ENCODE results near the gene TUBGCP2. TPM values are rescaled to one million over a fixed set of nuclear protein-coding genes. Genes with fewer than 3 reads are reported as not detected.
"Not testable (repeated sequence)": the region's sequence is repeated elsewhere in the genome, so short reads cannot be mapped to it uniquely, and the experiment has no call there.

The TUBGCP2 gene
- total RNA-seq, 4 donors from 2014 or later: 26.8 to 61.9 (median 44.4) TPM

GRCh38 chr10:133267829-133268228 lies 40.8 kb downstream of the TUBGCP2 start:
- no peak for TF ChIP-seq POLR2A (IDR thresholded peaks at IDR 0.05)
- TF ChIP-seq, protein P1, sequence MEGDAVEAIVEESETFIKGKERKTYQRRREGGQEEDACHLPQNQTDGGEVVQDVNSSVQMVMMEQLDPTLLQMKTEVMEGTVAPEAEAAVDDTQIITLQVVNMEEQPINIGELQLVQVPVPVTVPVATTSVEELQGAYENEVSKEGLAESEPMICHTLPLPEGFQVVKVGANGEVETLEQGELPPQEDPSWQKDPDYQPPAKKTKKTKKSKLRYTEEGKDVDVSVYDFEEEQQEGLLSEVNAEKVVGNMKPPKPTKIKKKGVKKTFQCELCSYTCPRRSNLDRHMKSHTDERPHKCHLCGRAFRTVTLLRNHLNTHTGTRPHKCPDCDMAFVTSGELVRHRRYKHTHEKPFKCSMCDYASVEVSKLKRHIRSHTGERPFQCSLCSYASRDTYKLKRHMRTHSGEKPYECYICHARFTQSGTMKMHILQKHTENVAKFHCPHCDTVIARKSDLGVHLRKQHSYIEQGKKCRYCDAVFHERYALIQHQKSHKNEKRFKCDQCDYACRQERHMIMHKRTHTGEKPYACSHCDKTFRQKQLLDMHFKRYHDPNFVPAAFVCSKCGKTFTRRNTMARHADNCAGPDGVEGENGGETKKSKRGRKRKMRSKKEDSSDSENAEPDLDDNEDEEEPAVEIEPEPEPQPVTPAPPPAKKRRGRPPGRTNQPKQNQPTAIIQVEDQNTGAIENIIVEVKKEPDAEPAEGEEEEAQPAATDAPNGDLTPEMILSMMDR (IDR thresholded peaks at IDR 0.05): no peak
- intact Hi-C loops (cut with DNase I; ENCODE audit: low total_unique reads): no loop called here

DNA sequence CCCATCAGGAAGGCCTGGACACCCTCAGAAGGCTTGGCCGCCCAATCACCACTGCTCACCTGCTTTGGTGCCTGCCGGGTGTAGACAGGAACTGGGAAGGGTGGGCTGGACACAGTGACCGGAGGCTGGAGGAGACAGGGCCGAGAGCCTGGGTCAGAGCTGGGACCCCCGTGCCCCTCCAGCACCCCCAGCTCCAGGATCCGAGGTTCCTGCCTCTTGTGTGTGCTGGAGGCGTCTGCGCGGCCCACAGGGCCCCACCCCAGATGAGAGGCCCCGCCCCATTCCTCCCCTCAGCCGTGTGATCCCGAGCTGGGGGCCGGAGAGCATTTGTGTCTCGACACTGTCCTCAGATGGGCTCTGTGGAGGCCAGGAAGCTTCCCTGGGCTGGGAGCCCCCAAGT lies 41.4 kb downstream of the TUBGCP2 start:
- H3K4me3 ChIP-seq: no peak overlapping the region
- H3K27me3 ChIP-seq: no peaks in the 10 kb centered on the region
- DNase-seq: no peak
- no peak overlapping the region for H3K27ac ChIP-seq
- intact Hi-C loops (cut with DNase I; ENCODE audit: low total_unique reads): no loop called here
- peaks cover 0 to 6% of the 10 kb centered on the region in 2 donors for H3K4me1 ChIP-seq
- no peak for TF ChIP-seq POLR2A (IDR thresholded peaks at IDR 0.05)
- TF ChIP-seq, protein P1 (IDR thresholded peaks at IDR 0.05): no peak
- no peaks in the 10 kb centered on the region for H3K9me3 ChIP-seq
- H3K36me3 ChIP-seq: no peaks in the 10 kb centered on the region

More at GRCh38 chr10:133267829-133268228, 40.8 kb downstream of the TUBGCP2 start:
- Histone ChIP-seq H3K27ac (no peak overlapping the region), H3K27me3 (no peaks in the 10 kb centered on the region), H3K36me3 (no peaks in the 10 kb centered on the region), H3K4me3 (no peak overlapping the region), H3K9me3 (no peaks in the 10 kb centered on the region), H3K4me1 (peaks cover 0 to under 1% of the 10 kb centered on the region in 2 donors)
- DNase-seq: no peak

- H3K9me3 ChIP-seq: no peaks in the 10 kb centered on the region
- TF ChIP-seq POLR2A (IDR thresholded peaks at IDR 0.05): no peak
- TF ChIP-seq, protein P1 (IDR thresholded peaks at IDR 0.05): no peak
- no peak overlapping the region for H3K27ac ChIP-seq
- intact Hi-C loops (cut with DNase I; ENCODE audit: low total_unique reads): no loop called here
- H3K36me3 ChIP-seq: no peaks in the 10 kb centered on the region
- H3K4me1 ChIP-seq: peaks cover 0 to 8% of the 10 kb centered on the region in 2 donors
- DNase-seq: no peak
- H3K27me3 ChIP-seq: no peaks in the 10 kb centered on the region
- no peak overlapping the region for H3K4me3 ChIP-seq
Observed at GRCh38 chr10:133266056-133266795, 42.4 kb downstream of the TUBGCP2 start.

DNA sequence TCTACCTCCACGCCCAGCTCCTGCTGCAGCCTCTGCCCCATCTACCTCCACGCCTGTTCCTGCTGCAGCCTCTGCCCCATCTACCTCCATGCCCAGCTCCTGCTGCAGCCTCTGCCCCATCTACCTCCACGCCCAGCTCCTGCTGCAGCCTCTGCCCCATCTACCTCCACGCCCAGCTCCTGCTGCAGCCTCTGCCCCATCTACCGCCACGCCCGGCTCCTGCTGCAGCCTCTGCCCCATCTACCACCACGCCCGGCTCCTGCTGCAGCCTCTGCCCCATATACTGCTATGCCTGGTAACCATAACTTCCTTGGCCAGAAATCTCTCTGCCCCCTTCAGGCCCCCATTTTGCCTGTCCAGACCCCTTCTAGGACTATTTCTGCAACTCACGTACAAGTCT lies 43.6 kb downstream of the TUBGCP2 start:
- intact Hi-C loops (cut with DNase I; ENCODE audit: low total_unique reads); H3K27me3 ChIP-seq: not testable (repeated sequence)

DNA sequence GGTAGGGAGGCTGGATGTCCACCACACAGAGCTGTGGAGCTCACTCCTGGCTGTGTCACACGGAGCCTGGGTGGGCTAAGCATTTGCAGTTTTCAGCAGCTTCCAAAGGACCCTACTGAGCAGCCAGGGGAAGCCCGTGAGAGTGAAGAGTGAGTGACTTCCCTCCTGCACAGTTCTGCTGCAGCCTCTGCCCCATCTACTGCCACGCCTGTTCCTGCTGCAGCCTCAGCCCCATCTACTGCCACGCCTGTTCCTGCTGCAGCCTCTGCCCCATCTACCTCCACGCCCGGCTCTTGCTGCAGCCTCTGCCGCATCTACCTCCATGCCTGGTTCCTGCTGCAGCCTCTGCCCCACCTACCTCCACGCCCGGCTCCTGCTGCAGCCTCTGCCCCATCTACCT lies 44.2 kb downstream of the TUBGCP2 start:
- no peak for TF ChIP-seq POLR2A (IDR thresholded peaks at IDR 0.05)
- TF ChIP-seq, protein P1 (IDR thresholded peaks at IDR 0.05): no peak
- Histone ChIP-seq H3K4me1 (peaks cover 0 to 8% of the 10 kb centered on the region in 2 donors), H3K9me3 (no peaks in the 10 kb centered on the region), H3K27ac (no peak overlapping the region), H3K4me3 (no peak overlapping the region), H3K27me3 (no peaks in the 10 kb centered on the region), H3K36me3 (no peaks in the 10 kb centered on the region)
- no peak for DNase-seq
- intact Hi-C loops (cut with DNase I; ENCODE audit: low total_unique reads): no loop called here

More for the DNA sequence above, 43.6 kb downstream of the TUBGCP2 start:
- H3K9me3 ChIP-seq, H3K4me3 ChIP-seq, H3K4me1 ChIP-seq, H3K36me3 ChIP-seq, DNase-seq, H3K27ac ChIP-seq: not testable (repeated sequence)
